Measurements from ENCODE around the gene KRT16. TPM values are rescaled to one million over a fixed set of nuclear protein-coding genes. Genes with fewer than 3 reads are reported as not detected.
"Not testable (repeated sequence)": the region's sequence is repeated elsewhere in the genome, so short reads cannot be mapped to it uniquely, and the experiment has no call there.

KRT16 gene
- total RNA-seq, 1 donor from 2014 or later: not detected

GRCh38 chr17:41580244-41580575, 32.4 kb downstream of the KRT16 start:
- no peaks in the 10 kb centered on the region for H3K36me3 Mint-ChIP-seq (ENCODE audit: unreplicated experiment)
- peaks cover 4% of the 10 kb centered on the region for H3K9me3 Mint-ChIP-seq (ENCODE audit: unreplicated experiment)
- no peak for DNase-seq
- no peaks in the 10 kb centered on the region for H3K27me3 Mint-ChIP-seq (ENCODE audit: unreplicated experiment)
- no peak overlapping the region for H3K4me3 Mint-ChIP-seq (ENCODE audit: unreplicated experiment)
- peak overlapping the region; percentile 8 for H3K27ac Mint-ChIP-seq (ENCODE audit: unreplicated experiment)
- TF ChIP-seq CTCF (IDR thresholded peaks at IDR 0.05; ENCODE audit: partially characterized antibody, unreplicated experiment): no peak
- H3K4me1 Mint-ChIP-seq (ENCODE audit: low read depth, unreplicated experiment): peaks cover 4% of the 10 kb centered on the region

GRCh38 chr17:41579484-41580243, 32.9 kb downstream of the KRT16 start:
- Mint-ChIP-seq H3K27ac (ENCODE audit: unreplicated experiment) (peak overlapping the region; percentile 8), H3K27me3 (ENCODE audit: unreplicated experiment) (no peaks in the 10 kb centered on the region), H3K4me3 (ENCODE audit: unreplicated experiment) (no peak overlapping the region)

DNA sequence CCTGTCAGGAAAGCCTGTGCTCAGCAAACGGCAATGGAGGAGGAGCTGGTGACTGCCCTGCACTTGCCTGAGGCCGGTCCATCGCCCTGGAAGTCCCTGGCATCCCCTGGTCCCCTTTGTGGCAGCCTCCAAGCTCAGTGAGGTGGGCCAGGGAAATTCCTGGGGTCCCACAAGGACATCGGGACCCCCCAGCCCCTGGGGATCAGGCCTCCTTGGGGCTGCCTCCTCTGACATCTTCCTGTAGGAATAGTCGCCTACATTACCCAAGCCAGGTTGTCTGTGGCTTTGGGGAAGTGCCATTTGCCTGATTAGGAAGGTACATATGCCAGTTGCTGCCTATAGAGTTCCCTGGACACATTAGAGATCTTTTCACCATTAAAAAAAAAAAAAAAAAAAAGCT, 33.6 kb downstream of the KRT16 start:
- no peaks in the 10 kb centered on the region for H3K27me3 Mint-ChIP-seq (ENCODE audit: unreplicated experiment)
- TF ChIP-seq CTCF (IDR thresholded peaks at IDR 0.05; ENCODE audit: partially characterized antibody, unreplicated experiment): no peak
- H3K27ac Mint-ChIP-seq (ENCODE audit: unreplicated experiment): no peak overlapping the region
- H3K4me3 Mint-ChIP-seq (ENCODE audit: unreplicated experiment): no peak overlapping the region
- H3K36me3 Mint-ChIP-seq (ENCODE audit: unreplicated experiment): no peaks in the 10 kb centered on the region
- DNase-seq: no peak
- peaks cover 4% of the 10 kb centered on the region for H3K4me1 Mint-ChIP-seq (ENCODE audit: low read depth, unreplicated experiment)
- H3K9me3 Mint-ChIP-seq (ENCODE audit: unreplicated experiment): peaks cover 3% of the 10 kb centered on the region

More at GRCh38 chr17:41579484-41580243, 32.9 kb downstream of the KRT16 start:
- peak; percentile 86 for TF ChIP-seq CTCF (IDR thresholded peaks at IDR 0.05; ENCODE audit: partially characterized antibody, unreplicated experiment)
- peak; percentile 90 for DNase-seq
- Mint-ChIP-seq H3K36me3 (ENCODE audit: unreplicated experiment) (no peaks in the 10 kb centered on the region), H3K4me1 (ENCODE audit: low read depth, unreplicated experiment) (peaks cover 4% of the 10 kb centered on the region), H3K9me3 (ENCODE audit: unreplicated experiment) (peaks cover 3% of the 10 kb centered on the region)

DNA sequence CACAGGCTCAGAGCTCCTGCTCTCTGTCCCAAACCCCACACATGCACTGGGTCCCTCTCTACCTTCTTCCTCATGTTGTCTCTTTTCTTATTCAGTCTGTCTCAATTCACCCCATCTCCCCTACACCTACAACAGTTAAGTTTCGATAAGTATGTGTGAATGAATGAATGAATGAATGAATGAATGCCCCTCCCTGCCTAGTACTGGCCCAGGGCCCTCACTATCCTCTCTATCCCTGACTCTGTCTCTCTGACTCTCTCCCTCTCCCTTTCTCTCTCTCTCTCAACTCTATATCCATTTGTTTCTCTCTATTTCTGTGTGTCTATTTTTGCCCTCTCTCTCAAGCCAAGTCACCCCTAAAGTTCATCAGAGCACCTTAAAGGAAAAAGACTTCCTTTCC, 34.0 kb downstream of the KRT16 start:
- no peaks in the 10 kb centered on the region for H3K27me3 Mint-ChIP-seq (ENCODE audit: unreplicated experiment)
- H3K27ac Mint-ChIP-seq (ENCODE audit: unreplicated experiment): no peak overlapping the region
- H3K4me3 Mint-ChIP-seq (ENCODE audit: unreplicated experiment): no peak overlapping the region
- no peaks in the 10 kb centered on the region for H3K36me3 Mint-ChIP-seq (ENCODE audit: unreplicated experiment)
- peaks cover 4% of the 10 kb centered on the region for H3K4me1 Mint-ChIP-seq (ENCODE audit: low read depth, unreplicated experiment)
- TF ChIP-seq CTCF (IDR thresholded peaks at IDR 0.05; ENCODE audit: partially characterized antibody, unreplicated experiment): no peak
- DNase-seq: no peak
- peaks cover 2% of the 10 kb centered on the region for H3K9me3 Mint-ChIP-seq (ENCODE audit: unreplicated experiment)

DNA sequence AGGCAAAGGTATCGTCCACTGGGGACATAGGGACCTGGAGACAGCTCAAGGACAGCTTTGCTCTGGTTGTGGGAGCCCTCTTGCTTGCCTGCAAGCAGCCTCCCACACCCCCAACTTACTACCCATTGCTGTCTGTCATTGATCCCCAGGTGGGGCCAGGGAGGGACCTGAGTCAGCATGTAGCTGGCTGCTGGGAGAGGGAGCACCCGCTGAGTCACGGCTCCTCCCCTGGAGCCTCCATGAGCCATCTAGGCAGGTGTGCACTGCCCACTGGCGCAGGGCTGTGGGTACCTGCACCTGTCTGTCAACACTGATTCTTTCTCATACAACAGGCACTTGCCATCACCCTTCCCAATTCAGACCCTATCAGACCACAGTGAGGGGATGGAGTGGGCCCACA, 35.8 kb downstream of the KRT16 start:
- DNase-seq; H3K27ac Mint-ChIP-seq (ENCODE audit: unreplicated experiment); H3K4me3 Mint-ChIP-seq (ENCODE audit: unreplicated experiment); H3K27me3 Mint-ChIP-seq (ENCODE audit: unreplicated experiment); H3K36me3 Mint-ChIP-seq (ENCODE audit: unreplicated experiment); H3K4me1 Mint-ChIP-seq (ENCODE audit: low read depth, unreplicated experiment); H3K9me3 Mint-ChIP-seq (ENCODE audit: unreplicated experiment): not testable (repeated sequence)
